ENCODE measurements around the gene SFRP2. TPM values are rescaled to one million over a fixed set of nuclear protein-coding genes. Genes with fewer than 3 reads are reported as not detected.
A peak's percentile ranks its signal among the peaks of the same experiment; 100 is the strongest.

SFRP2 gene
- polyA plus RNA-seq, 3 donors, result not detected

- intact Hi-C loops (cut with micrococcal nuclease), result loop anchor here in 1 of 2 donors (10.0 kb wide), 1 partner anchor 410 kb away; the partner anchor contains the start of gene MND1
- no peaks in the 10 kb centered on the region for H3K79me2 ChIP-seq (ENCODE audit: insufficient read depth, low read length)
- no peak overlapping the region for H3K27ac ChIP-seq (ENCODE audit: low read depth in 1 of 2, low read length in 2 of 2)
- no CpG with 5 or more reads among the region's 2 CpGs for WGBS (ENCODE audit: insufficient coverage)
- peaks cover 0 to 2% of the 10 kb centered on the region in 2 donors for H3K9me3 ChIP-seq (replicated peaks in 1 of 2; ENCODE audit: control insufficient read depth in 1 of 2, insufficient read depth in 1 of 2, low read length in 2 of 2)
- Mint-ChIP-seq H3K27me3 (ENCODE audit: low read depth in 3 of 3) (peaks cover 22 to 23% (median 23%) of the 10 kb centered on the region in 3 donors), H3K4me1 (peaks cover 27% of the 10 kb centered on the region), H3K9me3 (peaks cover 0 to 8% (median 2%) of the 10 kb centered on the region in 7 donors), H3K27ac (no peak overlapping the region), H3K36me3 (peaks cover 3 to 5% of the 10 kb centered on the region in 2 donors), H3K4me3 (no peak overlapping the region)
- H3K4me3 ChIP-seq (replicated peaks in 1 of 3; ENCODE audit: low read depth in 2 of 3, low read length in 3 of 3), result no peak overlapping the region
- H4K20me1 ChIP-seq (ENCODE audit: insufficient read depth, low read length), result no peaks in the 10 kb centered on the region
- H3K4me2 ChIP-seq (replicated peaks; ENCODE audit: extremely low read depth, low read length, poor library complexity, severe bottlenecking), result no peak overlapping the region
- peaks cover 3 to 16% of the 10 kb centered on the region in 2 donors for H3K27me3 ChIP-seq (ENCODE audit: control insufficient read depth in 2 of 2, insufficient read depth in 2 of 2, low read length in 2 of 2)
- H3K36me3 ChIP-seq (replicated peaks in 1 of 2; ENCODE audit: control insufficient read depth in 1 of 2, insufficient read depth in 2 of 2, low read length in 2 of 2), result no peaks in the 10 kb centered on the region
- H2AFZ ChIP-seq (ENCODE audit: insufficient read depth, low read depth, low read length, poor library complexity, severe bottlenecking), result no peak overlapping the region
- TF ChIP-seq CTCF (IDR thresholded peaks at IDR 0.05), result no peak
- DNase-seq, result no peak
- H3K9ac ChIP-seq (ENCODE audit: insufficient read depth, low read length, poor library complexity, severe bottlenecking), result no peak overlapping the region
- H3K4me1 ChIP-seq (ENCODE audit: control insufficient read depth in 1 of 2, insufficient read depth in 2 of 2, low read length in 2 of 2), result peaks cover 10 to 13% of the 10 kb centered on the region in 2 donors
Observed at GRCh38 chr4:153755186-153755585, 33.7 kb downstream of the SFRP2 start.

GRCh38 chr4:153750197-153750817 lies 38.6 kb downstream of the SFRP2 start:
- no peak overlapping the region for H3K27ac ChIP-seq (ENCODE audit: low read depth in 1 of 2, low read length in 2 of 2)
- peaks cover 0 to 6% of the 10 kb centered on the region in 2 donors for H3K36me3 Mint-ChIP-seq
- H3K27me3 ChIP-seq (ENCODE audit: control insufficient read depth in 2 of 2, insufficient read depth in 2 of 2, low read length in 2 of 2), result no peaks in the 10 kb centered on the region
- DNase-seq, result peak; percentile 70 to 80 (median 72)
- H3K36me3 ChIP-seq (replicated peaks in 1 of 2; ENCODE audit: control insufficient read depth in 1 of 2, insufficient read depth in 2 of 2, low read length in 2 of 2), result no peaks in the 10 kb centered on the region
- peaks cover 0 to 2% of the 10 kb centered on the region in 2 donors for H3K9me3 ChIP-seq (replicated peaks in 1 of 2; ENCODE audit: control insufficient read depth in 1 of 2, insufficient read depth in 1 of 2, low read length in 2 of 2)
- TF ChIP-seq CTCF (IDR thresholded peaks at IDR 0.05), result peak; percentile 82
- peaks cover 0 to 4% (median 0%) of the 10 kb centered on the region in 3 donors for H3K27me3 Mint-ChIP-seq (ENCODE audit: low read depth in 3 of 3)
- H3K4me3 Mint-ChIP-seq, result peak overlapping the region in 1 of 2 donors; percentile 37
- H4K20me1 ChIP-seq (ENCODE audit: insufficient read depth, low read length), result no peaks in the 10 kb centered on the region
- H3K4me3 ChIP-seq (replicated peaks in 1 of 3; ENCODE audit: low read depth in 2 of 3, low read length in 3 of 3), result no peak overlapping the region
- peak overlapping the region; percentile 12 for H3K4me2 ChIP-seq (replicated peaks; ENCODE audit: extremely low read depth, low read length, poor library complexity, severe bottlenecking)
- peaks cover 0 to 6% (median 0%) of the 10 kb centered on the region in 7 donors for H3K9me3 Mint-ChIP-seq
- peaks cover 4% of the 10 kb centered on the region for H3K79me2 ChIP-seq (ENCODE audit: insufficient read depth, low read length)
- WGBS (ENCODE audit: insufficient coverage), result no CpG with 5 or more reads among the region's 5 CpGs
- intact Hi-C loops (cut with micrococcal nuclease), result loop anchor here (2.0 to 10.0 kb wide), 3 partner anchors 116 to 406 kb away; partner anchors contain the start of gene MND1 (in 1 of the 2)
- H3K27ac Mint-ChIP-seq, result peak overlapping the region in 1 of 7 donors; percentile 47
- no peak overlapping the region for H3K9ac ChIP-seq (ENCODE audit: insufficient read depth, low read length, poor library complexity, severe bottlenecking)
- H3K4me1 Mint-ChIP-seq, result peaks cover 50% of the 10 kb centered on the region
- H2AFZ ChIP-seq (ENCODE audit: insufficient read depth, low read depth, low read length, poor library complexity, severe bottlenecking), result no peak overlapping the region
- peaks cover 50% of the 10 kb centered on the region in 2 donors for H3K4me1 ChIP-seq (ENCODE audit: control insufficient read depth in 1 of 2, insufficient read depth in 2 of 2, low read length in 2 of 2)

Data from CD14-positive monocyte (primary cell).